SK-N-SH (cell line): ENCODE data around the gene IGF1R. TPM values are rescaled to one million over a fixed set of nuclear protein-coding genes. Genes with fewer than 3 reads are reported as not detected.

ENCODE experiments used
- CTCF ChIA-PET: fragments of 300-600, 350-600 bp; formaldehyde crosslinking; extraction: SDS; loops from one replicate; lab custom pipeline; 2021; lab: Yijun Ruan, JAX
- POLR2A ChIA-PET: fragments of 350-600 bp; sonication (Branson Sonifier 250); formaldehyde crosslinking; extraction: SDS; loops from one replicate; lab custom pipeline; 2020; ENCODE audit warnings: antibody characterized with exemption, inconsistent platforms; lab: Yijun Ruan, JAX
- DNase-seq: peaks from one replicate; pipeline ENCODE4 v3.0.0; 2012
- H2AFZ ChIP-seq: fragments of 200-600 bp; sonication (generic); 2 replicates; pipeline ENCODE4 v1.8.1; 2016; ENCODE audit warnings: antibody characterized with exemption, mild to moderate bottlenecking, low read depth
- H3F3A ChIP-seq: fragments of 200-600 bp; sonication (generic); replicated peaks from 2 replicates; pipeline ENCODE3; 2016; ENCODE audit warnings: antibody characterized with exemption, mild to moderate bottlenecking; ENCODE audit not compliant: insufficient read depth
- H3K27ac ChIP-seq, 2 experiments: fragments of 200-500 bp in 1 of 2; fragments of 200-600 bp in 1 of 2; sonication (Bioruptor generic) in 1 of 2; sonication (generic), shearing (Covaris generic) in 1 of 2; 2 replicates each; pipeline versions ENCODE4 v1.5.1 to v1.6.1; 2014 to 2016; ENCODE audit warnings: low read depth in 2 of 2, inconsistent platforms in 1 of 2, low read length in 1 of 2, mild to moderate bottlenecking in 1 of 2, mixed read lengths in 1 of 2
- H3K27me3 ChIP-seq: fragments of 200-600 bp; sonication (generic), shearing (Covaris generic); 2 replicates; pipeline ENCODE4 v1.6.1; 2016; ENCODE audit warnings: mixed run types; ENCODE audit not compliant: insufficient read depth
- H3K36me3 ChIP-seq, 2 experiments: fragments of 200-500 bp in 1 of 2; fragments of 200-600 bp in 1 of 2; sonication (Bioruptor generic) in 1 of 2; sonication (generic) in 1 of 2; replicated peaks in 1 of 2; 2 replicates each; pipeline versions ENCODE3 to v1.5.1; 2014 to 2016; ENCODE audit warnings: low read length in 1 of 2, mild to moderate bottlenecking in 1 of 2; ENCODE audit not compliant: insufficient read depth in 2 of 2, control insufficient read depth in 1 of 2
- H3K4me1 ChIP-seq, 2 experiments: fragments of 200-500 bp in 1 of 2; fragments of 200-600 bp in 1 of 2; sonication (Bioruptor generic) in 1 of 2; sonication (generic), shearing (Covaris generic) in 1 of 2; 2 replicates each; pipeline versions ENCODE4 v1.5.1 to v1.6.1; 2014 to 2016; ENCODE audit warnings: low read depth in 1 of 2, low read length in 1 of 2, mixed run types in 1 of 2; ENCODE audit not compliant: insufficient read depth in 2 of 2, control insufficient read depth in 1 of 2
- H3K4me2 ChIP-seq: fragments of 200-600 bp; sonication (generic), shearing (Covaris generic); 2 replicates; pipeline ENCODE4 v1.6.1; 2017; ENCODE audit warnings: mixed run types
- H3K4me3 ChIP-seq, 2 experiments: fragments of 200-500 bp in 1 of 2; fragments of 200-600 bp in 1 of 2; sonication (Bioruptor generic) in 1 of 2; sonication (generic), shearing (Covaris generic) in 1 of 2; 2 replicates each; pipeline versions ENCODE4 v1.5.1 to v1.8.1; 2014 to 2016; ENCODE audit warnings: low read depth in 2 of 2, inconsistent platforms in 1 of 2, low read length in 1 of 2, mild to moderate bottlenecking in 1 of 2, mixed read lengths in 1 of 2, moderate library complexity in 1 of 2
- H3K79me2 ChIP-seq: fragments of 200-600 bp; sonication (generic); 2 replicates; pipeline ENCODE4 v1.8.1; 2017; ENCODE audit warnings: mild to moderate bottlenecking; ENCODE audit not compliant: insufficient read depth
- H3K9ac ChIP-seq: fragments of 200-600 bp; sonication (generic); 2 replicates; pipeline ENCODE4 v1.6.1; 2017; ENCODE audit warnings: mixed run types
- H3K9me2 ChIP-seq: fragments of 200-600 bp; sonication (generic); 2 replicates; pipeline ENCODE4 v1.6.1; 2017; ENCODE audit warnings: mixed run types
- H3K9me3 ChIP-seq: fragments of 200-600 bp; sonication (generic); 2 replicates; pipeline ENCODE4 v1.6.1; 2017; ENCODE audit warnings: mixed run types, mild to moderate bottlenecking, moderate library complexity
- H4K20me1 ChIP-seq: fragments of 200-600 bp; sonication (generic); 2 replicates; pipeline ENCODE4 v1.6.1; 2017; ENCODE audit warnings: mild to moderate bottlenecking, mixed run types; ENCODE audit not compliant: insufficient read depth
- CHD2 ChIP-seq: fragments of 150-350 bp; IDR thresholded peaks from 2 replicates; pipeline ENCODE4 v1.6.1; 2018; ENCODE audit warnings: low read length; ENCODE audit not compliant: partially characterized antibody
- CTCF ChIP-seq: fragments of 200-600 bp; sonication (generic); IDR thresholded peaks from 2 replicates; pipeline ENCODE4 v1.6.1; 2017; ENCODE audit warnings: antibody characterized with exemption, mild to moderate bottlenecking, moderate library complexity
- ELF1 ChIP-seq: IDR thresholded peaks from 2 replicates; pipeline ENCODE4 v1.4.0; 2012
- EP300 ChIP-seq, 2 experiments: IDR thresholded peaks; 2 replicates each; pipeline versions ENCODE4 v1.4.0 to v1.6.1; 2012; ENCODE audit warnings: borderline replicate concordance in 1 of 2, low read depth in 1 of 2, low read length in 1 of 2
- EZH2phosphoT487 ChIP-seq: fragments of 200-600 bp; sonication (generic); IDR thresholded peaks from 2 replicates; pipeline ENCODE4 v1.6.1; 2017; ENCODE audit warnings: low read depth, mixed run types, mild to moderate bottlenecking, antibody characterized with exemption, moderate library complexity, borderline replicate concordance
- FOXJ3 ChIP-seq: sonication (generic); formaldehyde crosslinking; IDR thresholded peaks from 2 replicates; pipeline ENCODE4 v1.5.1; 2020; ENCODE audit warnings: mild to moderate bottlenecking, missing genetic modification reagents
- GABPA ChIP-seq: IDR thresholded peaks from 2 replicates; pipeline ENCODE4 v1.4.0; 2012; ENCODE audit warnings: low read depth, mild to moderate bottlenecking
- JUND ChIP-seq: IDR thresholded peaks from 2 replicates; pipeline ENCODE4 v1.4.0; 2012
- MAX ChIP-seq: IDR thresholded peaks from 2 replicates; pipeline ENCODE4 v1.4.0; 2012; ENCODE audit warnings: low read depth
- MXI1 ChIP-seq: IDR thresholded peaks from 2 replicates; pipeline ENCODE4 v1.6.1; 2012; ENCODE audit warnings: mild to moderate bottlenecking, low read depth, low read length, improper control_type of control experiment
- POLR2AphosphoS5 ChIP-seq: IDR thresholded peaks from 2 replicates; pipeline ENCODE4 v1.6.1; 2012; ENCODE audit warnings: low read depth, low read length
- RFX5 ChIP-seq: IDR thresholded peaks from 2 replicates; pipeline ENCODE4 v1.6.1; 2012; ENCODE audit warnings: mild to moderate bottlenecking, improper control_type of control experiment, low read length
- SIN3A ChIP-seq: IDR thresholded peaks from 2 replicates; pipeline ENCODE4 v1.6.1; 2012; ENCODE audit warnings: low read depth, mild to moderate bottlenecking, low read length, moderate library complexity, borderline replicate concordance
- SMC3 ChIP-seq: IDR thresholded peaks from 2 replicates; pipeline ENCODE4 v1.6.1; 2012; ENCODE audit warnings: low read depth, low read length, improper control_type of control experiment
- TAF1 ChIP-seq: IDR thresholded peaks from 2 replicates; pipeline ENCODE4 v1.6.1; 2012; ENCODE audit warnings: low read depth, mild to moderate bottlenecking, low read length, moderate library complexity, borderline replicate concordance
- ZBTB33 ChIP-seq: IDR thresholded peaks from 2 replicates; pipeline ENCODE4 v1.4.0; 2012; ENCODE audit warnings: low read depth, borderline replicate concordance
- WGBS: methylation state at CpG from one replicate; pipeline ENCODE4 v1.1.6; 2017; ENCODE audit warnings: low lambda C conversion rate; 5-methylcytosine and 5-hydroxymethylcytosine counted together
- polyA plus RNA-seq, 3 experiments: library from polyadenylated mRNA; depleted of rRNA; stranded (reverse); fragments of >200 nt; gene quantifications; 2 replicates each; pipeline ENCODE4 v1.2.3, GENCODE V29; 2012
- TF ChIP-seq, protein P1 (sequence below): IDR thresholded peaks from 2 replicates; pipeline ENCODE4 v1.6.1; 2012; ENCODE audit warnings: mild to moderate bottlenecking, low read depth, low read length, moderate library complexity

IGF1R gene
- polyA plus RNA-seq, 1 of the 3 experiments (the other 2 are of a cell fraction): 9.5 TPM

GRCh38 chr15:98806275-98806895 is 158.0 kb downstream of the IGF1R start:
- TF ChIP-seq, protein P1, sequence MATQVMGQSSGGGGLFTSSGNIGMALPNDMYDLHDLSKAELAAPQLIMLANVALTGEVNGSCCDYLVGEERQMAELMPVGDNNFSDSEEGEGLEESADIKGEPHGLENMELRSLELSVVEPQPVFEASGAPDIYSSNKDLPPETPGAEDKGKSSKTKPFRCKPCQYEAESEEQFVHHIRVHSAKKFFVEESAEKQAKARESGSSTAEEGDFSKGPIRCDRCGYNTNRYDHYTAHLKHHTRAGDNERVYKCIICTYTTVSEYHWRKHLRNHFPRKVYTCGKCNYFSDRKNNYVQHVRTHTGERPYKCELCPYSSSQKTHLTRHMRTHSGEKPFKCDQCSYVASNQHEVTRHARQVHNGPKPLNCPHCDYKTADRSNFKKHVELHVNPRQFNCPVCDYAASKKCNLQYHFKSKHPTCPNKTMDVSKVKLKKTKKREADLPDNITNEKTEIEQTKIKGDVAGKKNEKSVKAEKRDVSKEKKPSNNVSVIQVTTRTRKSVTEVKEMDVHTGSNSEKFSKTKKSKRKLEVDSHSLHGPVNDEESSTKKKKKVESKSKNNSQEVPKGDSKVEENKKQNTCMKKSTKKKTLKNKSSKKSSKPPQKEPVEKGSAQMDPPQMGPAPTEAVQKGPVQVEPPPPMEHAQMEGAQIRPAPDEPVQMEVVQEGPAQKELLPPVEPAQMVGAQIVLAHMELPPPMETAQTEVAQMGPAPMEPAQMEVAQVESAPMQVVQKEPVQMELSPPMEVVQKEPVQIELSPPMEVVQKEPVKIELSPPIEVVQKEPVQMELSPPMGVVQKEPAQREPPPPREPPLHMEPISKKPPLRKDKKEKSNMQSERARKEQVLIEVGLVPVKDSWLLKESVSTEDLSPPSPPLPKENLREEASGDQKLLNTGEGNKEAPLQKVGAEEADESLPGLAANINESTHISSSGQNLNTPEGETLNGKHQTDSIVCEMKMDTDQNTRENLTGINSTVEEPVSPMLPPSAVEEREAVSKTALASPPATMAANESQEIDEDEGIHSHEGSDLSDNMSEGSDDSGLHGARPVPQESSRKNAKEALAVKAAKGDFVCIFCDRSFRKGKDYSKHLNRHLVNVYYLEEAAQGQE: no peak
- no peak for TF ChIP-seq RFX5
- TF ChIP-seq ZBTB33: no peak
- TF ChIP-seq EP300 (IDR thresholded peaks at IDR 0.05; ENCODE audit: borderline replicate concordance in 1 of 2, low read depth in 1 of 2, low read length in 1 of 2): no peak
- no peak for TF ChIP-seq ELF1
- no peak for TF ChIP-seq GABPA
- no peak for TF ChIP-seq MAX
- no peak for TF ChIP-seq CTCF
- TF ChIP-seq POLR2AphosphoS5: no peak
- no peak for TF ChIP-seq SMC3
- no peak for TF ChIP-seq MXI1
- TF ChIP-seq EZH2phosphoT487: no peak
- TF ChIP-seq SIN3A: no peak
- TF ChIP-seq JUND: no peak
- TF ChIP-seq FOXJ3: no peak
- no peak for TF ChIP-seq TAF1
- TF ChIP-seq CHD2: no peak
- peaks cover 5% of the 10 kb centered on the region for H3F3A ChIP-seq
- no peak overlapping the region for H3K4me3 ChIP-seq
- no peak overlapping the region for H2AFZ ChIP-seq
- H3K27me3 ChIP-seq: no peaks in the 10 kb centered on the region
- peaks cover 77% of the 10 kb centered on the region for H3K79me2 ChIP-seq
- CTCF ChIA-PET: interaction anchor here (0.9 to 2.5 kb wide), 5 partner anchors 9 to 294 kb away, joined by 3 to 9 read pairs (median 4); no protein-coding TSS in a partner anchor
- H3K4me2 ChIP-seq: no peak overlapping the region
- no peaks in the 10 kb centered on the region for H3K9me3 ChIP-seq
- H3K27ac ChIP-seq: no peak overlapping the region
- POLR2A ChIA-PET: no interaction called here
- no peak overlapping the region for H3K9ac ChIP-seq
- H4K20me1 ChIP-seq: peaks cover 9% of the 10 kb centered on the region
- WGBS: 94% methylated on average over 9 of the region's 9 CpGs
- H3K4me1 ChIP-seq: peaks cover 4 to 15% of the 10 kb centered on the region in 2 experiments; a peak in 2 of 4 replicates
- H3K9me2 ChIP-seq: no peaks in the 10 kb centered on the region
- no peaks in the 10 kb centered on the region for H3K36me3 ChIP-seq
- DNase-seq: no peak
